HG03354 (cell line): Measurements from ENCODE around the gene TMEM256.
A peak's percentile ranks its signal among the peaks of the same experiment; 100 is the strongest.

ENCODE experiments used
- ATAC-seq: cut with Tn5 transposase; IDR thresholded peaks from one replicate; pipeline ENCODE4 v1.9.1; 2021; ENCODE audit warnings: mild to moderate bottlenecking; ENCODE audit not compliant: unreplicated experiment, poor library complexity, severe bottlenecking

Gene TMEM256

GRCh38 chr17:7403977-7404736 is at the start of gene TMEM256:
TMEM256 (minus strand) TSS chr17:7404097; CDS start chr17:7404084, 13 bp downstream.
- peak; percentile 95 for ATAC-seq

- no peak for ATAC-seq
Measured at GRCh38 chr17:7448461-7448860, 44.6 kb upstream of the TMEM256 start.

- no peak for ATAC-seq
Measured at GRCh38 chr17:7445619-7445968, 41.7 kb upstream of the TMEM256 start.

- no peak for ATAC-seq
Measured at GRCh38 chr17:7444682-7445618, 41.1 kb upstream of the TMEM256 start, which contains the start of gene CHRNB1. CHRNB1 (plus strand) TSS chr17:7445061; CDS start chr17:7445128, 67 bp downstream.

- ATAC-seq = no peak
Measured at GRCh38 chr17:7443499-7444485, 39.9 kb upstream of the TMEM256 start.

GRCh38 chr17:7442142-7442541 is 38.2 kb upstream of the TMEM256 start:
- no peak for ATAC-seq

GRCh38 chr17:7441266-7441665 is 37.4 kb upstream of the TMEM256 start:
- ATAC-seq = no peak

- ATAC-seq = no peak
Measured at GRCh38 chr17:7440834-7441195, 36.9 kb upstream of the TMEM256 start.

- ATAC-seq = no peak
Measured at GRCh38 chr17:7440113-7440833, 36.4 kb upstream of the TMEM256 start.

GRCh38 chr17:7439462-7440112 is 35.7 kb upstream of the TMEM256 start, which contains the start of gene FGF11:
FGF11 (plus strand) TSS chr17:7439512; CDS start chr17:7439621, 109 bp downstream.
- no peak for ATAC-seq

- no peak for ATAC-seq
Measured at GRCh38 chr17:7438656-7439460, 35.0 kb upstream of the TMEM256 start.

- no peak for ATAC-seq
Measured at GRCh38 chr17:7437950-7438614, 34.2 kb upstream of the TMEM256 start.

GRCh38 chr17:7437369-7437863 is 33.5 kb upstream of the TMEM256 start:
- ATAC-seq = no peak

- peak; percentile 39 for ATAC-seq
Measured at GRCh38 chr17:7436556-7437368, 32.9 kb upstream of the TMEM256 start.

- ATAC-seq = peak; percentile 27
Measured at GRCh38 chr17:7435676-7436555, 32.0 kb upstream of the TMEM256 start.
